Transverse colon (tissue), 4 donors: ENCODE measurements around the gene GPR150. TPM values are rescaled to one million over a fixed set of nuclear protein-coding genes. Genes with fewer than 3 reads are reported as not detected.

ENCODE experiments used
- DNase-seq: peaks from one replicate; pipeline ENCODE4 v3.0.0-alpha.2; 2019
- H3K27ac ChIP-seq, 4 donors: fragments of 200-600 bp; sonication (generic); 2 replicates each; pipeline ENCODE4 v1.5.1; 2016 to 2018; ENCODE audit warnings: inconsistent platforms in 4 of 4
- H3K27me3 ChIP-seq: fragments of 200-600 bp; sonication (generic); 2 replicates; pipeline ENCODE4 v1.5.1; 2017; ENCODE audit warnings: inconsistent platforms
- H3K36me3 ChIP-seq, 4 donors: fragments of 200-600 bp; sonication (generic); 2 replicates each; pipeline ENCODE4 v1.5.1; 2017 to 2019; ENCODE audit warnings: inconsistent platforms in 4 of 4
- H3K4me1 ChIP-seq, 4 donors: fragments of 200-600 bp; sonication (generic); 2 replicates each; pipeline ENCODE4 v1.5.1; 2017 to 2020; ENCODE audit warnings: inconsistent platforms in 4 of 4
- H3K4me3 ChIP-seq, 4 donors: fragments of 200-600 bp; sonication (generic); 1 replicate in 1 of 4; 2 replicates in 3 of 4; pipeline versions ENCODE4 v1.5.1 to v1.6.1; 2017 to 2019; ENCODE audit warnings: inconsistent platforms in 4 of 4
- H3K9me3 ChIP-seq, 2 donors: fragments of 200-600 bp; sonication (generic); 2 replicates each; pipeline ENCODE4 v1.5.1; 2017 to 2019; ENCODE audit warnings: inconsistent platforms in 2 of 2
- EP300 ChIP-seq: sonication (generic); formaldehyde crosslinking; IDR thresholded peaks from one replicate; pipeline ENCODE4 v1.6.1; 2017; ENCODE audit warnings: antibody characterized with exemption, low read depth
- POLR2A ChIP-seq: fragments of 450-650 bp; IDR thresholded peaks from one replicate; pipeline ENCODE4 v1.6.1; 2016; ENCODE audit warnings: antibody characterized with exemption, mild to moderate bottlenecking, moderate library complexity
- POLR2AphosphoS5 ChIP-seq, 3 donors: sonication (generic); formaldehyde crosslinking; IDR thresholded peaks; one replicate each; pipeline ENCODE4 v1.6.1; 2016; ENCODE audit warnings: antibody characterized with exemption in 3 of 3
- WGBS, 2 donors: methylation state at CpG; one replicate each; pipeline ENCODE4 v1.1.5; 2018; ENCODE audit warnings: low coverage in 1 of 2; 5-methylcytosine and 5-hydroxymethylcytosine counted together
- in situ Hi-C, 4 donors: fragments of 200-750 bp; cut with MboI; loops; one replicate each; pipeline versions ENCODE4 v1.15.0 to v1.15.1; 2017; ENCODE audit warnings: low sequenced_read_pairs in 3 of 4, low pct_ligation_motif_present in 1 of 4, low pct_unique_long_range_greater_than_20kb in 1 of 4
- intact Hi-C: fragments of 100-400 bp; cut with DNase I; formaldehyde crosslinking; loops from one replicate; pipeline ENCODE4 v1.15.1; 2023; ENCODE audit warnings: low total_unique reads
- total RNA-seq, 4 donors: library from RNA; depleted of rRNA; stranded (reverse); fragments of >200 nt; gene quantifications; one replicate each; pipeline ENCODE4 v1.1.0, GENCODE V29; 2016
- TF ChIP-seq, protein P1 (sequence below), 5 experiments: fragments of 200-600 bp in 3 of 5; fragments of 450-650 bp in 2 of 5; sonication (generic) in 3 of 5; IDR thresholded peaks; 1 replicate in 2 of 5; 2 replicates in 3 of 5; pipeline ENCODE4 v1.5.1; 2016 to 2017; ENCODE audit warnings: antibody characterized with exemption in 5 of 5, inconsistent platforms in 3 of 5, mild to moderate bottlenecking in 2 of 5, moderate library complexity in 1 of 5

The GPR150 gene
- total RNA-seq, 4 donors from 2014 or later, result 0.41 to 0.60 TPM; not detected in 2

DNA sequence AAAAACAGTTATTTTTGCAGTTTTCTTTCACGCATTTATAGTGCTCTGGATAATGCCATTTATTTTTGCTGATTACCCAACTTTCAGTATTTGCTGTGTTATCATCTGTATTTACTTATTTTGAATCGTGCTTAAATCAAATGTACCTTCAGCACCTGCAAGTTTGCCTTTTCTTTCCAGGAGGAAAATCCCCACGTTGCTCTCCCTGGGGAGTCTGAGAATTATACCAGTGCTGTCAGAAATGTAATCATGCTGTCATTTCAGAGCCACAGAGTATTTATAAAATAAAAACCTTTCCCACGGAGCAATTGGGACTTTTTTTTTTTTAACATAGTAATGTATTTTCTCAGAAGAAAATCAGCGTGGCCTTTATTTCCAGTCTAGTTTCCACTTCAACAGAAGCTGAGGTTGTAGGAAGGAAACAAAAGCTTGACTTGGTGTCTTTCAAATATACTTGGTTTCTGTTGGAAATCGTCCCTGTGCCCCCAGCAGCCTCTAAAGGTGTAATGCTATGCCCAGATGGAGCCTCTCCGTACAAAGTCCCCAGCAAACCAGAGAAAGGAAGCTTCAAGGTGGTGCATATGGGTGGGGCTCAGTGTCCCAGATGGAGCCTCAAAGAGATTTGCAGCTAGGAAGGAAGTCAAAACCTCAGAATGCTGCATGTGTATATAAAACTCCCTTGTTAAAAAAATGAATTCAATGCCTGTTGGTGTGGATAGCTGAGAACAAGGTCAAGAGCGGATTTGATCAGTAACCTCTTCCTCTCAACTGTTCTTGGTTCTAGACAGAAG, 2.1 kb downstream of the GPR150 start:
- Histone ChIP-seq H3K4me1 (peaks cover 0 to 31% (median 21%) of the 10 kb centered on the region in 4 donors), H3K27me3 (peaks cover 3% of the 10 kb centered on the region), H3K9me3 (no peaks in the 10 kb centered on the region), H3K36me3 (no peaks in the 10 kb centered on the region), H3K27ac (peak overlapping the region in 2 of 4 donors; percentile 68 to 74), H3K4me3 (no peak overlapping the region)
- intact Hi-C loops (no loop called here), in situ Hi-C loops (no loop called here)
- DNase-seq, result peak; percentile 20
- no peak for TF ChIP-seq POLR2A
- TF ChIP-seq POLR2AphosphoS5 (IDR thresholded peaks at IDR 0.05), result no peak
- TF ChIP-seq, protein P1, sequence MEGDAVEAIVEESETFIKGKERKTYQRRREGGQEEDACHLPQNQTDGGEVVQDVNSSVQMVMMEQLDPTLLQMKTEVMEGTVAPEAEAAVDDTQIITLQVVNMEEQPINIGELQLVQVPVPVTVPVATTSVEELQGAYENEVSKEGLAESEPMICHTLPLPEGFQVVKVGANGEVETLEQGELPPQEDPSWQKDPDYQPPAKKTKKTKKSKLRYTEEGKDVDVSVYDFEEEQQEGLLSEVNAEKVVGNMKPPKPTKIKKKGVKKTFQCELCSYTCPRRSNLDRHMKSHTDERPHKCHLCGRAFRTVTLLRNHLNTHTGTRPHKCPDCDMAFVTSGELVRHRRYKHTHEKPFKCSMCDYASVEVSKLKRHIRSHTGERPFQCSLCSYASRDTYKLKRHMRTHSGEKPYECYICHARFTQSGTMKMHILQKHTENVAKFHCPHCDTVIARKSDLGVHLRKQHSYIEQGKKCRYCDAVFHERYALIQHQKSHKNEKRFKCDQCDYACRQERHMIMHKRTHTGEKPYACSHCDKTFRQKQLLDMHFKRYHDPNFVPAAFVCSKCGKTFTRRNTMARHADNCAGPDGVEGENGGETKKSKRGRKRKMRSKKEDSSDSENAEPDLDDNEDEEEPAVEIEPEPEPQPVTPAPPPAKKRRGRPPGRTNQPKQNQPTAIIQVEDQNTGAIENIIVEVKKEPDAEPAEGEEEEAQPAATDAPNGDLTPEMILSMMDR (IDR thresholded peaks at IDR 0.05), result no peak
- TF ChIP-seq EP300, result no peak
- WGBS, 2 donors, result 36 to 52% methylated on average over 7 to 8 of the region's 8 CpGs

DNA sequence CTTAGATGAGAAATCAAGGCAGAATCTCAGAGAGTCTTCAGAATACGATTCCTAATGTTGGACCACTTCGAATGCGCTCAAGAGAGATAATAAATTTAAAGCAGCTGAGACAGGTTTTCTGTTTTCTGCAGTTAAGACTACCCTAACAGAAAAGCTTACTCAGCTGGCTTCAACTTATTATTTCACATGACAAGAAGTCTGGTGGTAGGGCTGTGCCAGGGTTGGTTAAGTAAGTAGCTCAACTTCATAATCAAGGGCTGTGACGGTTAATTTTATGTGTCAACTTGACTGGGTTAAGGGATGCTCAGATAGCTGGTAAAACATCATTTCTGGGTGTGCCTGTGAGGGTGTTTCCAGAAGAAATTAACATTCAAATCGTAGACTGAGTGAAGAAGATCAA, 3.8 kb downstream of the GPR150 start:
- no peaks in the 10 kb centered on the region for H3K9me3 ChIP-seq
- WGBS, 2 donors, result 96 to 100% methylated on average over 4 to 5 of the region's 5 CpGs

DNA sequence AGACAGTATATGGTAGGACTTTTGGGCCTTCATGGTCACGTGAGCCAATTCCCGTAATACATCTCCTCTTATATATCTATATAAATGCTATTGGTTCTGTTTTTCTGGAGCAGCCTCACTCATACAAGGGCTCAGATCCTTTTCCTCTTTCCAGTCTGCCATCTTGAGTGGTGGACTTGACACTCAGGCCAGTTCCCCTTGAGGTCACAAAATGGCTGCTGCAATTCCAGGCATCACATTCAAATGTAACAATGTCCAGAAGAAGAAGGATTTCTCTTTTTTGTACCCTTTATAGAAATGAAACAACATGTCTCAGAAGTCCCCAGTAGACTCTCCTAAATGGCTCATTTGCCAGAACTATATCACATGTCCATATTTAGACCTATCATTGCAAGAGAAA, 4.5 kb downstream of the GPR150 start:
- Histone ChIP-seq H3K9me3 (no peaks in the 10 kb centered on the region), H3K4me1 (peaks cover 4 to 39% (median 32%) of the 10 kb centered on the region in 4 donors), H3K27me3 (peaks cover 3% of the 10 kb centered on the region), H3K4me3 (no peak overlapping the region), H3K36me3 (no peaks in the 10 kb centered on the region), H3K27ac (no peak overlapping the region)
- in situ Hi-C loops (no loop called here), intact Hi-C loops (no loop called here)
- TF ChIP-seq EP300 (no peak), POLR2A (no peak), POLR2AphosphoS5 (IDR thresholded peaks at IDR 0.05) (no peak)
- TF ChIP-seq, protein P1 (IDR thresholded peaks at IDR 0.05), result no peak
- WGBS, 2 donors, result 98 to 100% methylated on average over 2 of the region's 2 CpGs
- no peak for DNase-seq

More for the DNA sequence above, 3.8 kb downstream of the GPR150 start:
- Histone ChIP-seq H3K4me3 (no peak overlapping the region), H3K4me1 (peaks cover 4 to 37% (median 29%) of the 10 kb centered on the region in 4 donors), H3K36me3 (no peaks in the 10 kb centered on the region), H3K27ac (no peak overlapping the region), H3K27me3 (peaks cover 3% of the 10 kb centered on the region)
- no peak for DNase-seq
- intact Hi-C loops, result no loop called here
- TF ChIP-seq POLR2AphosphoS5 (IDR thresholded peaks at IDR 0.05) (no peak), POLR2A (no peak), EP300 (no peak)
- TF ChIP-seq, protein P1 (IDR thresholded peaks at IDR 0.05), result no peak
- in situ Hi-C loops, result no loop called here

DNA sequence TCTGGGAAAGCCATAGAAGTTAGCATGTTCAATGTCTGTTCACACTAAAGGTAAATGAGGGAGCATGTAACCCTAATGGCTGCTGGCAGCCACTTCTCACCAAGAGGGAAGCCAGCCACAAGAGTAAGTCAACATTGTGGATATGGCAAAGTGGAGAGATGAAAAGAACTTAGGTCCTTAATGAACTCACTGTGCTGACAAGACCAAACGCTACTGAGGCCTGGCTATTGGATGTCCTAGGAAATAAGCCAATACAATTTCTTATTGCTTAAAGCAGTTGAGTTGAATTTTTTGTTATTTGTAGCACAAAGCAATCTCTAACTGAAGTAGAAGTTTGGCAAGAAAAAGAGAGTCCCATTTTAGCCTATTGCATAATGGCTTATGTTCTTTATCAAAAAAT, 6.8 kb downstream of the GPR150 start:
- H3K4me3 ChIP-seq, result no peak overlapping the region
- intact Hi-C loops, result no loop called here
- in situ Hi-C loops, result loop anchor here in 1 of 4 donors (25.0 kb wide), 1 partner anchor 711 kb away; no protein-coding TSS in a partner anchor
- no peaks in the 10 kb centered on the region for H3K27me3 ChIP-seq
- no peak overlapping the region for H3K27ac ChIP-seq
- H3K4me1 ChIP-seq, result peaks cover 4 to 23% (median 17%) of the 10 kb centered on the region in 4 donors
- H3K36me3 ChIP-seq, result no peaks in the 10 kb centered on the region
- no peaks in the 10 kb centered on the region for H3K9me3 ChIP-seq
- DNase-seq, result no peak
- TF ChIP-seq, protein P1 (IDR thresholded peaks at IDR 0.05), result no peak
- TF ChIP-seq POLR2A (no peak), EP300 (no peak), POLR2AphosphoS5 (IDR thresholded peaks at IDR 0.05) (no peak)
- 88 to 100% methylated on average over 1 of the region's 1 CpG for WGBS, 2 donors
